ENCODE results near the gene OR2F2. TPM values are rescaled to one million over a fixed set of nuclear protein-coding genes. Genes with fewer than 3 reads are reported as not detected.

OR2F2 gene
- total and polyA plus RNA-seq, 5 donors from 2014 or later: not detected

GRCh38 chr7:143906151-143906550, 28.9 kb upstream of the OR2F2 start:
- Mint-ChIP-seq H3K9me3 (peaks cover 0 to 2% (median 0%) of the 10 kb centered on the region in 7 donors), H3K27ac (no peak overlapping the region), H3K4me1 (peaks cover 0 to 19% (median 4%) of the 10 kb centered on the region in 4 donors), H3K27me3 (peaks cover 2% of the 10 kb centered on the region), H3K36me3 (no peaks in the 10 kb centered on the region), H3K4me3 (no peak overlapping the region)
- Histone ChIP-seq H3K27me3 (ENCODE audit: control insufficient read depth, insufficient read depth, low read length) (peaks cover 4% of the 10 kb centered on the region), H3K9me3 (ENCODE audit: control insufficient read depth in 2 of 2, low read length in 2 of 2) (no peaks in the 10 kb centered on the region), H3K4me3 (ENCODE audit: low read depth, low read length) (no peak overlapping the region), H3K27ac (ENCODE audit: insufficient read depth, low read length, poor library complexity, severe bottlenecking) (no peak overlapping the region), H3K36me3 (ENCODE audit: control insufficient read depth, insufficient read depth, low read length) (no peaks in the 10 kb centered on the region), H3K4me1 (ENCODE audit: control insufficient read depth, insufficient read depth, low read length, poor library complexity, severe bottlenecking) (peaks cover 7% of the 10 kb centered on the region)
- ATAC-seq (ENCODE audit: low read depth in 2 of 2): no peak
- no peak for DNase-seq

GRCh38 chr7:143906895-143907294, 28.1 kb upstream of the OR2F2 start:
- Histone ChIP-seq H3K4me1 (ENCODE audit: control insufficient read depth, insufficient read depth, low read length, poor library complexity, severe bottlenecking) (no peaks in the 10 kb centered on the region), H3K4me3 (ENCODE audit: low read depth, low read length) (no peak overlapping the region), H3K27me3 (ENCODE audit: control insufficient read depth, insufficient read depth, low read length) (peaks cover 4% of the 10 kb centered on the region), H3K36me3 (ENCODE audit: control insufficient read depth, insufficient read depth, low read length) (no peaks in the 10 kb centered on the region), H3K27ac (ENCODE audit: insufficient read depth, low read length, poor library complexity, severe bottlenecking) (no peak overlapping the region), H3K9me3 (ENCODE audit: control insufficient read depth in 2 of 2, low read length in 2 of 2) (no peaks in the 10 kb centered on the region)
- Mint-ChIP-seq H3K9me3 (peaks cover 0 to 2% (median 0%) of the 10 kb centered on the region in 7 donors), H3K27ac (no peak overlapping the region), H3K4me1 (peaks cover 0 to 13% (median under 1%) of the 10 kb centered on the region in 4 donors), H3K27me3 (peaks cover 8% of the 10 kb centered on the region), H3K4me3 (no peak overlapping the region), H3K36me3 (no peaks in the 10 kb centered on the region)
- DNase-seq (no peak), ATAC-seq (ENCODE audit: low read depth in 2 of 2) (no peak)

GRCh38 chr7:143908120-143908519, 26.9 kb upstream of the OR2F2 start:
- H3K4me3 ChIP-seq (ENCODE audit: low read depth, low read length): no peak overlapping the region
- no peaks in the 10 kb centered on the region for H3K4me1 ChIP-seq (ENCODE audit: control insufficient read depth, insufficient read depth, low read length, poor library complexity, severe bottlenecking)

GRCh38 chr7:143909863-143910262, 25.2 kb upstream of the OR2F2 start:
- Mint-ChIP-seq H3K27ac (no peak overlapping the region), H3K9me3 (no peaks in the 10 kb centered on the region), H3K36me3 (no peaks in the 10 kb centered on the region), H3K4me3 (no peak overlapping the region), H3K4me1 (no peaks in the 10 kb centered on the region), H3K27me3 (peaks cover 27% of the 10 kb centered on the region)
- Histone ChIP-seq H3K27me3 (ENCODE audit: control insufficient read depth, insufficient read depth, low read length) (peaks cover 7% of the 10 kb centered on the region), H3K4me1 (ENCODE audit: control insufficient read depth, insufficient read depth, low read length, poor library complexity, severe bottlenecking) (no peaks in the 10 kb centered on the region), H3K4me3 (ENCODE audit: low read depth, low read length) (no peak overlapping the region), H3K27ac (ENCODE audit: insufficient read depth, low read length, poor library complexity, severe bottlenecking) (no peak overlapping the region), H3K9me3 (ENCODE audit: control insufficient read depth in 2 of 2, low read length in 2 of 2) (no peaks in the 10 kb centered on the region), H3K36me3 (ENCODE audit: control insufficient read depth, insufficient read depth, low read length) (no peaks in the 10 kb centered on the region)
- ATAC-seq (ENCODE audit: low read depth in 2 of 2): no peak
- no peak for DNase-seq

More at GRCh38 chr7:143908120-143908519, 26.9 kb upstream of the OR2F2 start:
- no peaks in the 10 kb centered on the region for H3K9me3 ChIP-seq (ENCODE audit: control insufficient read depth in 2 of 2, low read length in 2 of 2)
- ATAC-seq (ENCODE audit: low read depth in 2 of 2) (no peak), DNase-seq (no peak)
- H3K36me3 ChIP-seq (ENCODE audit: control insufficient read depth, insufficient read depth, low read length): no peaks in the 10 kb centered on the region
- no peaks in the 10 kb centered on the region for H3K36me3 Mint-ChIP-seq
- peaks cover 0 to 4% (median 0%) of the 10 kb centered on the region in 4 donors for H3K4me1 Mint-ChIP-seq
- peaks cover 0 to 2% (median 0%) of the 10 kb centered on the region in 7 donors for H3K9me3 Mint-ChIP-seq
- peaks cover 16% of the 10 kb centered on the region for H3K27me3 Mint-ChIP-seq
- peaks cover 7% of the 10 kb centered on the region for H3K27me3 ChIP-seq (ENCODE audit: control insufficient read depth, insufficient read depth, low read length)
- no peak overlapping the region for H3K4me3 Mint-ChIP-seq
- H3K27ac Mint-ChIP-seq: no peak overlapping the region
- H3K27ac ChIP-seq (ENCODE audit: insufficient read depth, low read length, poor library complexity, severe bottlenecking): no peak overlapping the region

- Histone ChIP-seq H3K27me3 (ENCODE audit: control insufficient read depth, insufficient read depth, low read length) (peaks cover 7% of the 10 kb centered on the region), H3K4me1 (ENCODE audit: control insufficient read depth, insufficient read depth, low read length, poor library complexity, severe bottlenecking) (no peaks in the 10 kb centered on the region), H3K4me3 (ENCODE audit: low read depth, low read length) (no peak overlapping the region), H3K27ac (ENCODE audit: insufficient read depth, low read length, poor library complexity, severe bottlenecking) (no peak overlapping the region), H3K36me3 (ENCODE audit: control insufficient read depth, insufficient read depth, low read length) (no peaks in the 10 kb centered on the region), H3K9me3 (ENCODE audit: control insufficient read depth in 2 of 2, low read length in 2 of 2) (no peaks in the 10 kb centered on the region)
- no peaks in the 10 kb centered on the region for H3K4me1 Mint-ChIP-seq
- H3K27ac Mint-ChIP-seq: peak overlapping the region in 1 of 3 donors; percentile 27
- H3K4me3 Mint-ChIP-seq: no peak overlapping the region
- no peak for DNase-seq
- H3K27me3 Mint-ChIP-seq: peaks cover 35% of the 10 kb centered on the region
- H3K36me3 Mint-ChIP-seq: no peaks in the 10 kb centered on the region
- no peak for ATAC-seq (ENCODE audit: low read depth in 2 of 2)
- H3K9me3 Mint-ChIP-seq: no peaks in the 10 kb centered on the region
Observed at GRCh38 chr7:143910473-143911248, 24.4 kb upstream of the OR2F2 start.

GRCh38 chr7:143913945-143914615, 21.0 kb upstream of the OR2F2 start:
- DNase-seq (no peak), ATAC-seq (ENCODE audit: low read depth in 2 of 2) (no peak)
- no peak overlapping the region for H3K4me3 ChIP-seq (ENCODE audit: low read depth, low read length)
- H3K9me3 ChIP-seq (ENCODE audit: control insufficient read depth in 2 of 2, low read length in 2 of 2): no peaks in the 10 kb centered on the region
- H3K36me3 ChIP-seq (ENCODE audit: control insufficient read depth, insufficient read depth, low read length): no peaks in the 10 kb centered on the region
- no peaks in the 10 kb centered on the region for H3K36me3 Mint-ChIP-seq
- no peaks in the 10 kb centered on the region for H3K4me1 ChIP-seq (ENCODE audit: control insufficient read depth, insufficient read depth, low read length, poor library complexity, severe bottlenecking)
- H3K9me3 Mint-ChIP-seq: no peaks in the 10 kb centered on the region
- peaks cover 9% of the 10 kb centered on the region for H3K27me3 ChIP-seq (ENCODE audit: control insufficient read depth, insufficient read depth, low read length)
- H3K27me3 Mint-ChIP-seq: peaks cover 59% of the 10 kb centered on the region
- no peaks in the 10 kb centered on the region for H3K4me1 Mint-ChIP-seq
- H3K27ac ChIP-seq (ENCODE audit: insufficient read depth, low read length, poor library complexity, severe bottlenecking): no peak overlapping the region
- no peak overlapping the region for H3K27ac Mint-ChIP-seq
- no peak overlapping the region for H3K4me3 Mint-ChIP-seq

GRCh38 chr7:143914938-143915652, 19.9 kb upstream of the OR2F2 start:
- H3K9me3 Mint-ChIP-seq: peaks cover 0 to 1% (median 0%) of the 10 kb centered on the region in 7 donors
- Histone ChIP-seq H3K4me3 (ENCODE audit: low read depth, low read length) (no peak overlapping the region), H3K27me3 (ENCODE audit: control insufficient read depth, insufficient read depth, low read length) (peaks cover 10% of the 10 kb centered on the region), H3K9me3 (ENCODE audit: control insufficient read depth in 2 of 2, low read length in 2 of 2) (no peaks in the 10 kb centered on the region), H3K27ac (ENCODE audit: insufficient read depth, low read length, poor library complexity, severe bottlenecking) (no peak overlapping the region), H3K36me3 (ENCODE audit: control insufficient read depth, insufficient read depth, low read length) (no peaks in the 10 kb centered on the region), H3K4me1 (ENCODE audit: control insufficient read depth, insufficient read depth, low read length, poor library complexity, severe bottlenecking) (no peaks in the 10 kb centered on the region)
- ATAC-seq (ENCODE audit: low read depth in 2 of 2) (no peak), DNase-seq (no peak)
- no peaks in the 10 kb centered on the region for H3K4me1 Mint-ChIP-seq
- H3K36me3 Mint-ChIP-seq: no peaks in the 10 kb centered on the region
- H3K27me3 Mint-ChIP-seq: peaks cover 68% of the 10 kb centered on the region
- no peak overlapping the region for H3K4me3 Mint-ChIP-seq
- peak overlapping the region in 1 of 3 donors; percentile 1 for H3K27ac Mint-ChIP-seq
